ENCODE data around the gene ST6GAL1.
"Not testable (repeated sequence)": the region's sequence is repeated elsewhere in the genome, so short reads cannot be mapped to it uniquely, and the experiment has no call there.

The ST6GAL1 gene

GRCh38 chr3:187057803-187058202, 127.5 kb downstream of the ST6GAL1 start:
- not testable (repeated sequence) for DNase-seq

- no peak for DNase-seq
Observed at GRCh38 chr3:187061748-187062147, 131.4 kb downstream of the ST6GAL1 start.

- DNase-seq = no peak
Observed at GRCh38 chr3:187062526-187063177, 132.3 kb downstream of the ST6GAL1 start.

- no peak for DNase-seq
Observed at GRCh38 chr3:187063286-187064121, 133.2 kb downstream of the ST6GAL1 start.

GRCh38 chr3:187064210-187065115, 134.1 kb downstream of the ST6GAL1 start:
- DNase-seq = no peak

GRCh38 chr3:187066228-187066995, 136.1 kb downstream of the ST6GAL1 start:
- no peak for DNase-seq

GRCh38 chr3:187068787-187069186, 138.5 kb downstream of the ST6GAL1 start:
- no peak for DNase-seq

GRCh38 chr3:187069857-187070516, 139.7 kb downstream of the ST6GAL1 start:
- no peak for DNase-seq

- DNase-seq = no peak
Observed at GRCh38 chr3:187072102-187072501, 141.8 kb downstream of the ST6GAL1 start.

GRCh38 chr3:187072511-187072910, 142.2 kb downstream of the ST6GAL1 start:
- DNase-seq = no peak

- DNase-seq = no peak
Observed at GRCh38 chr3:187073581-187074098, 143.3 kb downstream of the ST6GAL1 start.

- no peak for DNase-seq
Observed at GRCh38 chr3:187074846-187075245, 144.5 kb downstream of the ST6GAL1 start.

- DNase-seq = no peak
Observed at GRCh38 chr3:187076297-187076696, 146.0 kb downstream of the ST6GAL1 start.

- DNase-seq = no peak
Observed at GRCh38 chr3:187077085-187077484, 146.8 kb downstream of the ST6GAL1 start.

GRCh38 chr3:187077537-187077936, 147.2 kb downstream of the ST6GAL1 start:
- no peak for DNase-seq

- DNase-seq = no peak
Observed at GRCh38 chr3:187079090-187080022, 149.0 kb downstream of the ST6GAL1 start.

- DNase-seq = no peak
Observed at GRCh38 chr3:187080799-187081450, 150.6 kb downstream of the ST6GAL1 start.

- DNase-seq = no peak
Observed at GRCh38 chr3:187082758-187083375, 152.5 kb downstream of the ST6GAL1 start.

GRCh38 chr3:187084126-187084525, 153.8 kb downstream of the ST6GAL1 start:
- DNase-seq = no peak

Measured in NCI-H1436 treated with DMSO at 0.1 percent for 48 hours (cell line).